GM18499 (cell line): ENCODE measurements around the gene TEAD3.

ENCODE experiments used
- ATAC-seq: cut with Tn5 transposase; IDR thresholded peaks from one replicate; pipeline ENCODE4 v1.9.1; 2021; ENCODE audit warnings: moderate number of reproducible peaks; ENCODE audit not compliant: insufficient read depth, unreplicated experiment

The TEAD3 gene

GRCh38 chr6:35514587-35514986, 17.7 kb upstream of the TEAD3 start:
- ATAC-seq: no peak

GRCh38 chr6:35512740-35513139, 15.9 kb upstream of the TEAD3 start, which contains the start of gene TULP1:
TULP1 (minus strand) TSS chr6:35512896; CDS start chr6:35512858, 38 bp downstream.
- no peak for ATAC-seq

GRCh38 chr6:35512006-35512405, 15.1 kb upstream of the TEAD3 start:
- no peak for ATAC-seq

- ATAC-seq: no peak
Observed at GRCh38 chr6:35511562-35511941, 14.7 kb upstream of the TEAD3 start.

GRCh38 chr6:35510916-35511561, 14.2 kb upstream of the TEAD3 start:
- ATAC-seq: no peak

GRCh38 chr6:35508542-35508941, 11.7 kb upstream of the TEAD3 start:
- no peak for ATAC-seq

GRCh38 chr6:35508027-35508426, 11.1 kb upstream of the TEAD3 start:
- no peak for ATAC-seq

- no peak for ATAC-seq
Observed at GRCh38 chr6:35507221-35507620, 10.3 kb upstream of the TEAD3 start.

GRCh38 chr6:35506536-35506935, 9.7 kb upstream of the TEAD3 start:
- no peak for ATAC-seq

GRCh38 chr6:35505999-35506412, 9.1 kb upstream of the TEAD3 start:
- ATAC-seq: no peak

GRCh38 chr6:35503534-35503933, 6.7 kb upstream of the TEAD3 start:
- no peak for ATAC-seq

GRCh38 chr6:35501784-35502183, 4.9 kb upstream of the TEAD3 start:
- ATAC-seq: no peak

GRCh38 chr6:35500782-35501181, 3.9 kb upstream of the TEAD3 start:
- no peak for ATAC-seq

- ATAC-seq: no peak
Observed at GRCh38 chr6:35499372-35499771, 2.5 kb upstream of the TEAD3 start.

GRCh38 chr6:35498422-35499067, 1.7 kb upstream of the TEAD3 start:
- no peak for ATAC-seq

- no peak for ATAC-seq
Observed at GRCh38 chr6:35497571-35498421, 917 bp upstream of the TEAD3 start.

- ATAC-seq: no peak
Observed at GRCh38 chr6:35496036-35496840, 641 bp downstream of the TEAD3 start.

- ATAC-seq: no peak
Observed at GRCh38 chr6:35495258-35496035, 1.4 kb downstream of the TEAD3 start.

- no peak for ATAC-seq
Observed at GRCh38 chr6:35494161-35494563, 2.7 kb downstream of the TEAD3 start.
